HG02938 (cell line): ENCODE measurements around the gene PDE6A.

Source experiments
- ATAC-seq: cut with Tn5 transposase; IDR thresholded peaks from one replicate; pipeline ENCODE4 v1.9.1; 2021; ENCODE audit warnings: mild to moderate bottlenecking, moderate library complexity; ENCODE audit not compliant: unreplicated experiment

The PDE6A gene

DNA sequence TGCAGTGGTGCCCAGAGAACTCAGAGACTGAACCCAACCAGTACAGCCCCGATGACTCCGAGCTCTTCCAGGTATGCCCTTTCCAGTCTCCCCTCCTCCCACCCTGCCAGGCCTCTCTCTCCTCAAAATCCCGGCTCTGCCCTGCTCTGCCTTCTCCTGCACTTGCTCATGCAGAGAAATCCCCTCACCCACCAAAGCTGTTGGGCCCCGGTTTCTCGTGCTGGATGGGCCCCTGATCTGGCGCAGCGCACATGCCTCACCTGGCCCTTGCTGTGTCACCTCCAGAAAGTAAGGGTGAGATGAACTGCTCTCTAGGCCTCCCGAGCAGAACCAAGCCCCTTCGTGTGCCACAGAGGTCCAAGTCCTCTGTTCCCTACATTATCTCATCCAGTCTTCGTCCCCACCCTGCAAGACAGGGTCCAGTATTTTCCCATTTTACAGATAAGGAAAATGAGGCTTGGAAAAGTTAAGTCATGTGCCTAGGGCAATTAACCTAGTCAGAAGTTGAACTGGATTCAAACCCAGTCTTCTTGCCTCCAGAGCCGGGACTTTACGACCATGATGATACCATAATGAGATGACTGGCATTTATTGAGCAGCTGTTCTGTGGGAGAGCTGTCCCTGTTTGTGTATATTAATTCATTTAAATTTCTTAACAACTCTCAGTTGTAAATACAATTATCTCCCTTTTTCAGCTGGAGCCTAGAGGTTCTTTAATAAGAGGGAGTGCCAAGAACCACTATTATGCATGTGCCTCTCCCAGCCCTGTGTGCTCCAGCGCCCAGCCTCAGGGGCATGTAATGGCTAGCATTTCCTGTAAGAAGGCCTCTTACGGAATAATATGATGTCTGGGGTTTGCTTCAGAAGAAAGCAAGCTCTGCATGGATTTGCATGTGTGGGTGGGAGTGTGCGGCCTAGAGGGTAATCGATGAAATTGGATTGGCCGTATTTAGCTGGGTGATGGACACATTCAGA lies 123.8 kb downstream of the PDE6A start:
- no peak for ATAC-seq

- no peak for ATAC-seq
Observed at GRCh38 chr5:149820012-149820411, 124.6 kb downstream of the PDE6A start.

GRCh38 chr5:149818116-149818515 lies 126.5 kb downstream of the PDE6A start:
- no peak for ATAC-seq

DNA sequence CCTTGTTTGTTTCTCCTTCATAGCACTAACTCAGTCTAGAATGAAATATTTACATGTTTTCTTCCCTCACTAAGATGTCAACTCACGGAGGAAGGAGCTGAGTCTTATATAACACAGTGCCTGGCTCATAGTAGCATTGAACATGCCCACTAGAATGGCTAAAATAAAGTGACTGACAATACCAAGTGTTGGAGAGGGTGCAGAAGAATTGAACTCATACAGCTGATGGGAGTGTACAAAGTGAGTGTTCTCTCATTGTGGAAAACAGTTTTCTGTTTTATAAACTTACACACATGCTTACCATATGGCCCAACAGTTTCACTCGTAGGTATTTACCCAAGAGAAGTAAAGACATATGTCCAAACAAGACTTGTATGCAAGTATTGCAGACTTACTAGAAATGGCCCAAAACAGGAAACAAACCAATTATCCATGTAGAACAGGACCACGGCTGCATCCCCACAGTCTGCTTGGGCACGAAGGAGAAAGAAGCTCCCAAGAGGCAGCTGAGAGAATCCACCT lies 127.0 kb downstream of the PDE6A start:
- ATAC-seq = no peak

GRCh38 chr5:149816661-149817060 lies 127.9 kb downstream of the PDE6A start:
- ATAC-seq = no peak

GRCh38 chr5:149811453-149811852 lies 133.1 kb downstream of the PDE6A start:
- ATAC-seq = no peak

GRCh38 chr5:149810856-149811255 lies 133.7 kb downstream of the PDE6A start:
- ATAC-seq = no peak

GRCh38 chr5:149809931-149810691 lies 134.5 kb downstream of the PDE6A start:
- ATAC-seq = no peak

DNA sequence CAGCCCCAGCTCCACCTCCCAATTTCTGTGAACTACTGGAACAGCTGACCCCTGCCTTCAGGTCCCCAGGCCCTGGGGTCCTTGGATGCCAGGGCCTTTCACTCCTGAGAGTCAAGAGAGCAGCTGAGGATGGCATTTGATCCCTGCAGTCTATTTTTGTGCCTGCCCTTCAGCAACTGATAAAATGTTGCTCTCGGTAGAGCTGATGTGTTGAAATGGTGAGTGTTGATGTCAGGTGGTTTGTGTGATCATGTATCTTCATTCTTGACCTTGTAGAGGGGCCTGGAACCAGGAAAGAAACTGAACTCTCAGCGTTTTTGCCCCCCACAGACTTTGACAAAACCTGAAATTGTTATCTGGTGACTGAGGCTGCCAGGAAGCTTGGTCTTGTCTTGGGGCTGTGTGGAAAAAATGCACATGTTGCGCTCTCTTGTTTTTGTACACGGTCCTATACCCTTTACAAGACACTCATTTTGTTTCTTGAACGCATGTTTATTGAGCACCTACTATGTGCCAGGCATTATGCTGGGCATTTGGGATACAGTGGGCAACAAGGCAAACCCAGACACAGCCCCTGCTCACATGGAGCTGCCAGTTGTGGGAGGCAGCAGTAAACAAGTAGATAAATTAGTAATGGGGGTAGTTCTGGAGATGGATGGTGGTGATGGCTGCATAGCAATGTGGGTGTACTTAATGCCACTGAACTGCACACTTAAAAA lies 136.2 kb downstream of the PDE6A start:
- no peak for ATAC-seq
